GM06990 (cell line): Measurements from ENCODE around the gene NFIA.

Experiments used
- DNase-seq: peaks from one replicate; pipeline ENCODE4 v3.0.0-alpha.2; 2011; ENCODE audit not compliant: insufficient read length; ENCODE audit errors: extremely low read depth
- H3K27me3 ChIP-seq: replicated peaks from 2 replicates; pipeline ENCODE4 v1.6.0; 2011; ENCODE audit warnings: low read length; ENCODE audit not compliant: control insufficient read depth, insufficient read depth
- H3K36me3 ChIP-seq: 2 replicates; pipeline ENCODE4 v1.5.1; 2011; ENCODE audit warnings: low read length; ENCODE audit not compliant: control insufficient read depth, insufficient read depth
- H3K4me3 ChIP-seq: replicated peaks from 2 replicates; pipeline ENCODE4 v1.5.1; 2011; ENCODE audit warnings: low read depth, mild to moderate bottlenecking, control low read depth, low read length
- TF ChIP-seq, protein P1 (sequence below): IDR thresholded peaks from 2 replicates; pipeline ENCODE4 v1.5.1; 2011; ENCODE audit warnings: low read length, control low read depth, mild to moderate bottlenecking, inconsistent platforms; ENCODE audit not compliant: insufficient read depth, poor library complexity, severe bottlenecking

NFIA gene

DNA sequence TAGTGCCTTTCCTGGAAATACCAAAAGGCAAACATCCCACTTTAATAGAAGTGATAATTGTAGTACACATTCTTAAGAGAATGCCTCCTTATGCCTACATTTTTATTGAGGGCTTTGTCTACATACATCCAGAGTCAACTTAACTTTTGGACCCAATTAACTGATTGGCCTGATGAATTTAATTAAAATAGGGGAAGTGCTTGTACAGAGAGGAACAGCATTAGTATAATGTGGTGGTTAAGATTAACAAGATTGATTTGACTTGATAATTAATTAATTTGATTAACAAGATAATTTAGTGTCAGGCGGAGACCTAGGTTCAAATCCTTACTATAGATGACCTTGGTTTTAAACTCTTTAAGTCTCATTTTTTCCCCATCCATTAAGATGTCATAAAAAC, 111.4 kb downstream of the NFIA start:
- Histone ChIP-seq H3K4me3 (no peak overlapping the region), H3K36me3 (no peaks in the 10 kb centered on the region), H3K27me3 (no peaks in the 10 kb centered on the region)
- DNase-seq, result no peak
- TF ChIP-seq, protein P1, sequence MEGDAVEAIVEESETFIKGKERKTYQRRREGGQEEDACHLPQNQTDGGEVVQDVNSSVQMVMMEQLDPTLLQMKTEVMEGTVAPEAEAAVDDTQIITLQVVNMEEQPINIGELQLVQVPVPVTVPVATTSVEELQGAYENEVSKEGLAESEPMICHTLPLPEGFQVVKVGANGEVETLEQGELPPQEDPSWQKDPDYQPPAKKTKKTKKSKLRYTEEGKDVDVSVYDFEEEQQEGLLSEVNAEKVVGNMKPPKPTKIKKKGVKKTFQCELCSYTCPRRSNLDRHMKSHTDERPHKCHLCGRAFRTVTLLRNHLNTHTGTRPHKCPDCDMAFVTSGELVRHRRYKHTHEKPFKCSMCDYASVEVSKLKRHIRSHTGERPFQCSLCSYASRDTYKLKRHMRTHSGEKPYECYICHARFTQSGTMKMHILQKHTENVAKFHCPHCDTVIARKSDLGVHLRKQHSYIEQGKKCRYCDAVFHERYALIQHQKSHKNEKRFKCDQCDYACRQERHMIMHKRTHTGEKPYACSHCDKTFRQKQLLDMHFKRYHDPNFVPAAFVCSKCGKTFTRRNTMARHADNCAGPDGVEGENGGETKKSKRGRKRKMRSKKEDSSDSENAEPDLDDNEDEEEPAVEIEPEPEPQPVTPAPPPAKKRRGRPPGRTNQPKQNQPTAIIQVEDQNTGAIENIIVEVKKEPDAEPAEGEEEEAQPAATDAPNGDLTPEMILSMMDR, result no peak

DNA sequence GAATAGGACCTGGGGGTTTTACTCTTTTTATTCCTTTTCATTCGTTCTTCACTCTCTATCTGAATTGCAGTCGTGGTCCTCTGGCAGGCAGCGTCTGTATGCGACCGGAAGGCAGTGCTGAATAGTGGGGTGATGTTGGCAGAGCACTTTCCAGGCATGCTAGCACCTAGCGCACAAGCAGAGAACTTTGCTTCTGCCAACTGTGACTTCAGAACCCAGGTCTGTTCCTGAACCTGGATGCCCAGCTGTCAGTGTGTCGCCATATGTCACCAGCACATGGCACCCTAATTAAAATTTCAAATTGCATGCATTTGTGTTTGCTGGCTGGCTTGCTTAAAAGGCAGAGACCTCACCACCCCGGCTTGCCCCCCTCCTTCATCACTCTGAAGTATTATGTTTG, 116.2 kb downstream of the NFIA start:
- TF ChIP-seq, protein P1, result no peak
- no peak overlapping the region for H3K4me3 ChIP-seq
- no peaks in the 10 kb centered on the region for H3K27me3 ChIP-seq
- no peak for DNase-seq
- H3K36me3 ChIP-seq, result no peaks in the 10 kb centered on the region

DNA sequence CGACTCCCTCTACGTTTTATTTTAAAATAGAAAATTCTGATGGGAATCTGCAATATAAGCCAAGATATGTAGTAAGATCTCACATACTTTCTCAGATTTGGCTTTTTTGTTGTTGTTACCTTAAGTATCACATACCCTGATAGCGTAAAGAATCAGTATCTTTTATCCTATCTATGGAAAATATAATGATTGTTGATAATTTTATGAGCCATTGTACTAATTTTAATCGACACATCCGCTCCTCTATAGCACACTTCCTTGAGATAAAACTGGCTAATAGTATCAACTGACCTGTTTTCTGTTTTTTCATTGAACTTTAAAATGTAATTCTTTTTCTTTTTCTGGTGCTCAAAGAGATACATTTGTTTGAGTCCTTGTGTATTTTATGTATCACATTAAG, 118.7 kb downstream of the NFIA start:
- H3K36me3 ChIP-seq, result no peaks in the 10 kb centered on the region
- no peak for DNase-seq
- TF ChIP-seq, protein P1, result no peak
- no peaks in the 10 kb centered on the region for H3K27me3 ChIP-seq
- H3K4me3 ChIP-seq, result no peak overlapping the region

DNA sequence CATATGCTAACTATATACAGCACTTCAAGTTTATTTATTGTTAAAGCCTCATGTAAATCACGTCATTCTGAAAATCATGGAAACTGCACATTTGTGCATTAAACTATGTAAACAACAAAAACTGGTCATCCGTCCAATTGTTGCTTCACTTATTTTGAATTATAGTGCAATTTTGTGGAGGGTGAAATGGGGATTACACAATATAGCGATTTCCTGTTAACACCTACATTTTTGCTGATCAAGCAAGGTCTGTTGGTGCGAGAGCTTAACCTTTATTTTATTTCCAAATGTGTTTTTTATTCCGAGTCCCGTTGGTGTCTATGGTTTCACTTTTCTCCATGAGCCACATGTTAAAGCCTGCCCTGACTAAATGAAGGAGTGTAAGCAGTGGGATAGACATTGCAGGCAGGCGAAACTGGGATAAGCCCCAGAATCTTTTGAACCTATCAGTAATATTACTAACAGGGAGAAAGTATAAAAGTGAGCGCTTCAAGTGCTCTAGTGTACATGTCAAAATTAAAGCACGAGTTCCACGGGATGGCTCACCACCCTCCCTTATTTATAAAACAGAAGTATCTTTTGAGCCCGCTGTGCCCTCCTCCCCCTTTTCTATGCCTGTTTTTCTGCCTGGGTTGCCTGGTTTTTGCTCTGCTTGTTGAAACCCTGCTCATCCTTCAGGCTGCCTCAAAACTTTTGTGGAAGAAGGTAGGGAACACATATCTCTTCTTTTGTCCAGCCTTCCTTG, 120.7 kb downstream of the NFIA start:
- TF ChIP-seq, protein P1, result no peak
- no peak overlapping the region for H3K4me3 ChIP-seq
- no peak for DNase-seq
- H3K36me3 ChIP-seq, result no peaks in the 10 kb centered on the region
- H3K27me3 ChIP-seq, result no peaks in the 10 kb centered on the region

DNA sequence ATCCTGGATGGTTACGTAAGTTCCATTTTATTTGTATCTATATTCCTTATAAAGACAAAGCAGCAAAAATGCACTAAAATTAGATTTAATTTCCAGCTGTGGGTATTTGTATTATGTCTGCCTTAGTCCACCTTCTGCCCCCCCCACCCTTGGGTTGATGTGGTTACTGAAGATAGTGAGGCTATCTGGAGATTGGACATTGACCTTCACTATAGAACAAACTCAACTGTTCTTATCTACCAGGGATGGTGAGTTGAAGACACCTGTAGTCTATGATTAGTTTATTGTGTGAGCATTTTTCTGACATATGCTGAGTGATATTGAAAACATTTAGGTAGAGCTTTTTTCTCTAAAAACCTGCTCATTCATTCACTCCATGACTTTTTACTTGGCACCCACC, 122.2 kb downstream of the NFIA start:
- TF ChIP-seq, protein P1, result no peak
- Histone ChIP-seq H3K27me3 (no peaks in the 10 kb centered on the region), H3K4me3 (no peak overlapping the region), H3K36me3 (no peaks in the 10 kb centered on the region)
- no peak for DNase-seq

DNA sequence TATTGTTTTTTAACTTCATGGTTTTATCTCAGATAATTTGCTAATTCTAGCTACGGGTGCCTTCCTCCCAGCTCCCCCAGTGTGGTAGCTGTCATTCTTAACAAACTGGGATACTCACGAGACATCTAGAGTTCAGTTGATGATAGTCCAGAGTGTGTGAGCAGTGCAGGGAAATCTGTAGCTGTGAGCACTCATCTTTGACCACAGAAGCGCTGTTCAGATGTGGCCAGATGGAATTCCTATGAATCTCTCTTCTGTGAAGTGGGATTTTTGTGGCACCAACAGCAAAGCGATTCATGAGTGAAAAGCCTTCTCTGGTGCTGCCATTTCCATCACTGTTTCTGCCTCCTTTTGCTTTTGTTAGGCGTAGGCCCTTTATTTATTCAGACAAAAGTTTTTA, 125.1 kb downstream of the NFIA start:
- no peak for DNase-seq
- TF ChIP-seq, protein P1, result no peak
- Histone ChIP-seq H3K27me3 (no peaks in the 10 kb centered on the region), H3K4me3 (no peak overlapping the region), H3K36me3 (no peaks in the 10 kb centered on the region)
